ENCODE data around the gene DNAH10. TPM values are rescaled to one million over a fixed set of nuclear protein-coding genes. Genes with fewer than 3 reads are reported as not detected.

DNAH10 gene
- polyA plus RNA-seq, 3 donors from 2014 or later, result 0.02 to 0.24 (median 0.16) TPM

- Mint-ChIP-seq H3K4me3 (no peak overlapping the region), H3K27me3 (ENCODE audit: low read depth in 3 of 3) (peaks cover 0 to 4% (median 0%) of the 10 kb centered on the region in 3 donors), H3K4me1 (no peaks in the 10 kb centered on the region), H3K36me3 (peaks cover 32 to 79% (median 50%) of the 10 kb centered on the region in 3 donors), H3K27ac (peak overlapping the region in 1 of 6 donors; percentile 64), H3K9me3 (no peaks in the 10 kb centered on the region)
- DNase-seq, result no peak
Observed at GRCh38 chr12:123731596-123731995, 30.5 kb upstream of the DNAH10 start.

- no peaks in the 10 kb centered on the region for H3K4me1 Mint-ChIP-seq
- H3K36me3 Mint-ChIP-seq, result peaks cover 34 to 83% (median 49%) of the 10 kb centered on the region in 3 donors
- H3K4me3 Mint-ChIP-seq, result no peak overlapping the region
- H3K9me3 Mint-ChIP-seq, result no peaks in the 10 kb centered on the region
- no peak for DNase-seq
- H3K27me3 Mint-ChIP-seq (ENCODE audit: low read depth in 3 of 3), result peaks cover 0 to 4% (median 0%) of the 10 kb centered on the region in 3 donors
- no peak overlapping the region for H3K27ac Mint-ChIP-seq
Observed at GRCh38 chr12:123732251-123732650, 29.9 kb upstream of the DNAH10 start.

- H3K4me3 Mint-ChIP-seq, result peak overlapping the region in 1 of 5 donors; percentile 12
- DNase-seq, result no peak
Observed at GRCh38 chr12:123733229-123733628, 28.9 kb upstream of the DNAH10 start.

GRCh38 chr12:123734268-123734667 lies 27.8 kb upstream of the DNAH10 start:
- no peak overlapping the region for H3K27ac Mint-ChIP-seq
- no peaks in the 10 kb centered on the region for H3K9me3 Mint-ChIP-seq
- peaks cover 0 to 4% (median 0%) of the 10 kb centered on the region in 3 donors for H3K27me3 Mint-ChIP-seq (ENCODE audit: low read depth in 3 of 3)
- H3K36me3 Mint-ChIP-seq, result peaks cover 37 to 83% (median 51%) of the 10 kb centered on the region in 3 donors
- DNase-seq, result no peak
- H3K4me1 Mint-ChIP-seq, result no peaks in the 10 kb centered on the region
- no peak overlapping the region for H3K4me3 Mint-ChIP-seq

More at GRCh38 chr12:123733229-123733628, 28.9 kb upstream of the DNAH10 start:
- H3K4me1 Mint-ChIP-seq, result no peaks in the 10 kb centered on the region
- no peak overlapping the region for H3K27ac Mint-ChIP-seq
- peaks cover 34 to 84% (median 53%) of the 10 kb centered on the region in 3 donors for H3K36me3 Mint-ChIP-seq
- H3K9me3 Mint-ChIP-seq, result no peaks in the 10 kb centered on the region
- peaks cover 0 to 4% (median 0%) of the 10 kb centered on the region in 3 donors for H3K27me3 Mint-ChIP-seq (ENCODE audit: low read depth in 3 of 3)

GRCh38 chr12:123741937-123742572 lies 20.0 kb upstream of the DNAH10 start:
- peak overlapping the region; percentile 88 to 94 (median 90) for H3K4me3 Mint-ChIP-seq
- H3K9me3 Mint-ChIP-seq, result no peaks in the 10 kb centered on the region
- H3K4me1 Mint-ChIP-seq, result peaks cover 25 to 31% of the 10 kb centered on the region in 2 donors
- peak; percentile 82 to 84 (median 83) for DNase-seq
- peaks cover 39 to 67% (median 57%) of the 10 kb centered on the region in 3 donors for H3K36me3 Mint-ChIP-seq
- H3K27ac Mint-ChIP-seq, result peak overlapping the region; percentile 93 to 96 (median 94)
- H3K27me3 Mint-ChIP-seq (ENCODE audit: low read depth in 3 of 3), result peaks cover 2 to 4% (median 4%) of the 10 kb centered on the region in 3 donors

- Mint-ChIP-seq H3K4me3 (peak overlapping the region; percentile 73 to 94 (median 90)), H3K9me3 (no peaks in the 10 kb centered on the region), H3K27me3 (ENCODE audit: low read depth in 3 of 3) (peaks cover 2 to 4% (median 4%) of the 10 kb centered on the region in 3 donors), H3K4me1 (peaks cover 25 to 38% of the 10 kb centered on the region in 2 donors), H3K27ac (peak overlapping the region; percentile 81 to 94 (median 91)), H3K36me3 (peaks cover 48 to 67% (median 62%) of the 10 kb centered on the region in 3 donors)
- no peak for DNase-seq
Observed at GRCh38 chr12:123743002-123743401, 19.1 kb upstream of the DNAH10 start.

GRCh38 chr12:123744836-123745235 lies 17.3 kb upstream of the DNAH10 start:
- no peak for DNase-seq
- H3K4me3 Mint-ChIP-seq, result no peak overlapping the region
- H3K27ac Mint-ChIP-seq, result no peak overlapping the region
- H3K27me3 Mint-ChIP-seq (ENCODE audit: low read depth in 3 of 3), result peaks cover 2 to 4% (median 4%) of the 10 kb centered on the region in 3 donors
- no peaks in the 10 kb centered on the region for H3K9me3 Mint-ChIP-seq
- peaks cover 35 to 54% of the 10 kb centered on the region in 2 donors for H3K4me1 Mint-ChIP-seq
- H3K36me3 Mint-ChIP-seq, result peaks cover 48 to 66% (median 65%) of the 10 kb centered on the region in 3 donors

GRCh38 chr12:123747309-123747708 lies 14.8 kb upstream of the DNAH10 start:
- Mint-ChIP-seq H3K27ac (no peak overlapping the region), H3K9me3 (no peaks in the 10 kb centered on the region), H3K36me3 (peaks cover 36 to 52% (median 52%) of the 10 kb centered on the region in 3 donors), H3K27me3 (ENCODE audit: low read depth in 3 of 3) (peaks cover 2 to 4% (median 2%) of the 10 kb centered on the region in 3 donors), H3K4me1 (peaks cover 52 to 63% of the 10 kb centered on the region in 2 donors), H3K4me3 (no peak overlapping the region)
- no peak for DNase-seq

GRCh38 chr12:123748161-123748560 lies 13.9 kb upstream of the DNAH10 start:
- H3K9me3 Mint-ChIP-seq, result no peaks in the 10 kb centered on the region
- no peak overlapping the region for H3K27ac Mint-ChIP-seq
- H3K27me3 Mint-ChIP-seq (ENCODE audit: low read depth in 3 of 3), result peaks cover 0 to 2% (median 0%) of the 10 kb centered on the region in 3 donors
- no peak overlapping the region for H3K4me3 Mint-ChIP-seq
- DNase-seq, result no peak
- peaks cover 48 to 59% of the 10 kb centered on the region in 2 donors for H3K4me1 Mint-ChIP-seq
- H3K36me3 Mint-ChIP-seq, result peaks cover 36 to 52% (median 51%) of the 10 kb centered on the region in 3 donors

- Mint-ChIP-seq H3K4me1 (peaks cover 43 to 59% of the 10 kb centered on the region in 2 donors), H3K9me3 (no peaks in the 10 kb centered on the region), H3K27ac (no peak overlapping the region), H3K27me3 (ENCODE audit: low read depth in 3 of 3) (peaks cover 0 to 5% (median 0%) of the 10 kb centered on the region in 3 donors), H3K4me3 (peak overlapping the region in 1 of 5 donors; percentile 17), H3K36me3 (peaks cover 36 to 53% (median 50%) of the 10 kb centered on the region in 3 donors)
- no peak for DNase-seq
Observed at GRCh38 chr12:123748661-123749060, 13.4 kb upstream of the DNAH10 start.

- peak overlapping the region; percentile 67 to 81 (median 75) for H3K4me3 Mint-ChIP-seq
- H3K4me1 Mint-ChIP-seq, result peaks cover 44 to 64% of the 10 kb centered on the region in 2 donors
- peaks cover 37 to 50% (median 49%) of the 10 kb centered on the region in 3 donors for H3K36me3 Mint-ChIP-seq
- H3K27ac Mint-ChIP-seq, result peak overlapping the region in 5 of 6 donors; percentile 21 to 88 (median 79)
- no peak for DNase-seq
- H3K27me3 Mint-ChIP-seq (ENCODE audit: low read depth in 3 of 3), result peaks cover 0 to 7% (median 0%) of the 10 kb centered on the region in 3 donors
- H3K9me3 Mint-ChIP-seq, result no peaks in the 10 kb centered on the region
Observed at GRCh38 chr12:123749355-123749754, 12.7 kb upstream of the DNAH10 start.

GRCh38 chr12:123750159-123750656 lies 11.9 kb upstream of the DNAH10 start:
- Mint-ChIP-seq H3K4me3 (peak overlapping the region; percentile 67 to 81 (median 75)), H3K27ac (peak overlapping the region; percentile 21 to 88 (median 77)), H3K36me3 (peaks cover 34 to 50% (median 49%) of the 10 kb centered on the region in 3 donors), H3K27me3 (ENCODE audit: low read depth in 3 of 3) (peaks cover 0 to 7% (median 0%) of the 10 kb centered on the region in 3 donors), H3K9me3 (no peaks in the 10 kb centered on the region), H3K4me1 (peaks cover 44 to 68% of the 10 kb centered on the region in 2 donors)
- peak; percentile 60 to 62 (median 61) for DNase-seq

- DNase-seq, result no peak
- peaks cover 0 to 7% (median 1%) of the 10 kb centered on the region in 3 donors for H3K27me3 Mint-ChIP-seq (ENCODE audit: low read depth in 3 of 3)
- H3K9me3 Mint-ChIP-seq, result no peaks in the 10 kb centered on the region
- peaks cover 31 to 42% (median 38%) of the 10 kb centered on the region in 3 donors for H3K36me3 Mint-ChIP-seq
- no peak overlapping the region for H3K27ac Mint-ChIP-seq
- peak overlapping the region; percentile 15 to 38 (median 28) for H3K4me3 Mint-ChIP-seq
- peaks cover 43 to 68% of the 10 kb centered on the region in 2 donors for H3K4me1 Mint-ChIP-seq
Observed at GRCh38 chr12:123752046-123752445, 10.1 kb upstream of the DNAH10 start.

All from immature natural killer cell (primary cell).